ENCODE data around the gene TRABD2B. TPM values are rescaled to one million over a fixed set of nuclear protein-coding genes. Genes with fewer than 3 reads are reported as not detected.

Gene TRABD2B
- total RNA-seq, 1 donor from 2014 or later = 0.89 TPM

- Mint-ChIP-seq H3K9me3 (ENCODE audit: unreplicated experiment) (peaks cover under 1% of the 10 kb centered on the region), H3K4me1 (ENCODE audit: low read depth, unreplicated experiment) (peaks cover 19% of the 10 kb centered on the region), H3K27ac (ENCODE audit: unreplicated experiment) (no peak overlapping the region), H3K36me3 (ENCODE audit: low read depth, unreplicated experiment) (no peaks in the 10 kb centered on the region), H3K4me3 (ENCODE audit: unreplicated experiment) (no peak overlapping the region), H3K27me3 (ENCODE audit: low read depth, unreplicated experiment) (peaks cover 24% of the 10 kb centered on the region)
- DNase-seq (ENCODE audit: low read depth) (no peak), FAIRE-seq (no peak)
- Histone ChIP-seq H3K79me2 (ENCODE audit: insufficient read depth, low read length) (no peaks in the 10 kb centered on the region), H3K27ac (ENCODE audit: low read depth, low read length) (no peak overlapping the region), H3K4me1 (ENCODE audit: insufficient read depth, low read length) (no peaks in the 10 kb centered on the region), H3K4me3 (ENCODE audit: insufficient read depth, low read depth, low read length) (no peak overlapping the region), H3K9me3 (ENCODE audit: insufficient read depth, low read depth, low read length) (no peaks in the 10 kb centered on the region), H3K4me2 (ENCODE audit: low read length) (no peak overlapping the region), H2AFZ (ENCODE audit: low read depth, low read length) (no peak overlapping the region), H3K36me3 (ENCODE audit: insufficient read depth, low read length) (no peaks in the 10 kb centered on the region), H3K27me3 (ENCODE audit: insufficient read depth, low read length) (no peaks in the 10 kb centered on the region), H3K9ac (ENCODE audit: low read length) (no peak overlapping the region), H4K20me1 (ENCODE audit: insufficient read depth, low read length) (no peaks in the 10 kb centered on the region)
- no peak for TF ChIP-seq EZH2 (IDR thresholded peaks at IDR 0.05; ENCODE audit: insufficient read depth, low read length)
These were observed 174.0 kb downstream of the TRABD2B start for GRCh38 chr1:47823040-47823808.

- FAIRE-seq (no peak), DNase-seq (ENCODE audit: low read depth) (no peak)
- Histone ChIP-seq H3K9ac (ENCODE audit: low read length) (no peak overlapping the region), H3K27ac (ENCODE audit: low read depth, low read length) (no peak overlapping the region), H2AFZ (ENCODE audit: low read depth, low read length) (no peak overlapping the region), H3K36me3 (ENCODE audit: insufficient read depth, low read length) (no peaks in the 10 kb centered on the region), H3K9me3 (ENCODE audit: insufficient read depth, low read depth, low read length) (no peaks in the 10 kb centered on the region), H3K79me2 (ENCODE audit: insufficient read depth, low read length) (no peaks in the 10 kb centered on the region), H4K20me1 (ENCODE audit: insufficient read depth, low read length) (no peaks in the 10 kb centered on the region), H3K27me3 (ENCODE audit: insufficient read depth, low read length) (no peaks in the 10 kb centered on the region), H3K4me1 (ENCODE audit: insufficient read depth, low read length) (no peaks in the 10 kb centered on the region), H3K4me2 (ENCODE audit: low read length) (no peak overlapping the region), H3K4me3 (ENCODE audit: insufficient read depth, low read depth, low read length) (no peak overlapping the region)
- Mint-ChIP-seq H3K9me3 (ENCODE audit: unreplicated experiment) (no peaks in the 10 kb centered on the region), H3K4me1 (ENCODE audit: low read depth, unreplicated experiment) (peaks cover 20% of the 10 kb centered on the region), H3K4me3 (ENCODE audit: unreplicated experiment) (no peak overlapping the region), H3K36me3 (ENCODE audit: low read depth, unreplicated experiment) (no peaks in the 10 kb centered on the region), H3K27ac (ENCODE audit: unreplicated experiment) (no peak overlapping the region), H3K27me3 (ENCODE audit: low read depth, unreplicated experiment) (peaks cover 26% of the 10 kb centered on the region)
- TF ChIP-seq CTCF (IDR thresholded peaks at IDR 0.05; ENCODE audit: insufficient read depth, low read depth, low read length) (no peak), EZH2 (IDR thresholded peaks at IDR 0.05; ENCODE audit: insufficient read depth, low read length) (no peak)
These were observed 175.4 kb downstream of the TRABD2B start for GRCh38 chr1:47821760-47822159.

GRCh38 chr1:47819574-47819888 is 177.7 kb downstream of the TRABD2B start:
- no peaks in the 10 kb centered on the region for H4K20me1 ChIP-seq (ENCODE audit: insufficient read depth, low read length)
- no peak overlapping the region for H3K9ac ChIP-seq (ENCODE audit: low read length)
- Mint-ChIP-seq H3K4me3 (ENCODE audit: unreplicated experiment) (no peak overlapping the region), H3K27me3 (ENCODE audit: low read depth, unreplicated experiment) (peaks cover 14% of the 10 kb centered on the region), H3K36me3 (ENCODE audit: low read depth, unreplicated experiment) (no peaks in the 10 kb centered on the region), H3K27ac (ENCODE audit: unreplicated experiment) (no peak overlapping the region), H3K4me1 (ENCODE audit: low read depth, unreplicated experiment) (peaks cover 34% of the 10 kb centered on the region), H3K9me3 (ENCODE audit: unreplicated experiment) (no peaks in the 10 kb centered on the region)
- H3K27ac ChIP-seq (ENCODE audit: low read depth, low read length) = no peak overlapping the region
- H3K9me3 ChIP-seq (ENCODE audit: insufficient read depth, low read depth, low read length) = no peaks in the 10 kb centered on the region
- H3K4me2 ChIP-seq (ENCODE audit: low read length) = no peak overlapping the region
- no peak overlapping the region for H3K4me3 ChIP-seq (ENCODE audit: insufficient read depth, low read depth, low read length)
- TF ChIP-seq CTCF (IDR thresholded peaks at IDR 0.05; ENCODE audit: insufficient read depth, low read depth, low read length) (no peak), EZH2 (IDR thresholded peaks at IDR 0.05; ENCODE audit: insufficient read depth, low read length) (no peak)
- H3K36me3 ChIP-seq (ENCODE audit: insufficient read depth, low read length) = no peaks in the 10 kb centered on the region
- peaks cover 2% of the 10 kb centered on the region for H3K27me3 ChIP-seq (ENCODE audit: insufficient read depth, low read length)
- FAIRE-seq (no peak), DNase-seq (ENCODE audit: low read depth) (no peak)
- no peak overlapping the region for H2AFZ ChIP-seq (ENCODE audit: low read depth, low read length)
- H3K4me1 ChIP-seq (ENCODE audit: insufficient read depth, low read length) = no peaks in the 10 kb centered on the region
- H3K79me2 ChIP-seq (ENCODE audit: insufficient read depth, low read length) = no peaks in the 10 kb centered on the region
